ENCODE data around the gene ADAMTS3. TPM values are rescaled to one million over a fixed set of nuclear protein-coding genes. Genes with fewer than 3 reads are reported as not detected.

ADAMTS3 gene
- total and polyA plus RNA-seq, 9 of the 15 experiments (the other 6 are each of a cell fraction or from before 2014, with no cell fraction given): 4.0 to 18.0 (median 12.1) TPM

DNA sequence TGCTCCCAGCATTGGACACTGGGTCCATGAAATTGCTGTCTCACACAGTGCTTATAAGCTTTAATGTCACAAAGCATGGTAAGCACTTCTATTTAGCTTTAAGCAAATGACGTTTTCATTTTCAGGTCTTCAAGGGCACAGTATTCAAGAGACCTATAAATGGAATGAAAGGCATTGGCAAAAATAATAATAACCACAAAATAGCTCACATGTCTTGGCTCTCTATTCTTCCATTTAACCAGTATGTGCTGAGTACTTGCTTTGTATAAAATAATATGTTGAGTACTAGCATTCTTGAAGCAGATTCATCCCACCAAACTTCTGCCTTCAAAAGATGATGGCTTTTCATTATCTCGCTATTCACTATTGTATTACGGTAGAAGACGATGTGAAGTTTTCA lies 203.0 kb downstream of the ADAMTS3 start:
- Histone ChIP-seq H3K4me3 (no peak overlapping the region), H3K4me2 (ENCODE audit: insufficient read depth, low read length) (no peak overlapping the region), H3K27me3 (ENCODE audit: control insufficient read depth in 2 of 2, insufficient read depth in 2 of 2, low read length in 2 of 2) (no peaks in the 10 kb centered on the region), H4K20me1 (replicated peaks; ENCODE audit: control insufficient read depth, insufficient read depth, low read length) (no peaks in the 10 kb centered on the region), H3K79me2 (ENCODE audit: control insufficient read depth, insufficient read depth, low read length) (no peaks in the 10 kb centered on the region), H3K27ac (ENCODE audit: extremely low read depth, low read depth, low read length) (no peak overlapping the region), H3K9me1 (ENCODE audit: control insufficient read depth, insufficient read depth, low read length) (no peaks in the 10 kb centered on the region), H3K36me3 (ENCODE audit: control insufficient read depth, insufficient read depth, low read length) (no peaks in the 10 kb centered on the region), H3K9me3 (replicated peaks; ENCODE audit: control insufficient read depth, insufficient read depth, low read depth, low read length) (no peaks in the 10 kb centered on the region), H3K9ac (ENCODE audit: insufficient read depth in 1 of 2, low read depth in 2 of 2, low read length in 2 of 2) (no peak overlapping the region), H3K4me1 (replicated peaks in 1 of 2; ENCODE audit: control insufficient read depth in 2 of 2, insufficient read depth in 2 of 2, low read length in 2 of 2) (no peaks in the 10 kb centered on the region), H2AFZ (ENCODE audit: low read depth, low read length) (no peak overlapping the region)
- TF ChIP-seq JUNB (CRISPR knock-in tag; conservative IDR thresholded peaks at IDR 0.05) (no peak), NEUROD1 (IDR thresholded peaks at IDR 0.05; ENCODE audit: borderline replicate concordance, low read depth, low read length, partially characterized antibody) (no peak), ZFP30 (CRISPR knock-in tag; IDR thresholded peaks at IDR 0.05; ENCODE audit: borderline replicate concordance) (no peak), EP300 (IDR thresholded peaks at IDR 0.05; ENCODE audit: low read length) (no peak), ETV1 (tag; conservative IDR thresholded peaks at IDR 0.05; ENCODE audit: low read depth) (no peak), FOXA3 (CRISPR knock-in tag; conservative IDR thresholded peaks at IDR 0.05 in 1 of 2, IDR thresholded peaks at IDR 0.05 in 1 of 2) (no peak), MCM5 (IDR thresholded peaks at IDR 0.05; ENCODE audit: low read depth) (no peak), HNRNPH1 (optimal IDR thresholded peaks at IDR 0.05; ENCODE audit: low read depth, low read length) (no peak), BRCA1 (IDR thresholded peaks at IDR 0.05) (no peak), BRCA1 (CRISPR knock-in tag; IDR thresholded peaks at IDR 0.05) (no peak), TBP (optimal IDR thresholded peaks at IDR 0.05; ENCODE audit: low read depth, low read length) (no peak), MTA3 (IDR thresholded peaks at IDR 0.05; ENCODE audit: borderline replicate concordance) (no peak), SMAD2 (IDR thresholded peaks at IDR 0.05; ENCODE audit: low read depth, low read length) (no peak)
- TF ChIP-seq, protein P1, sequence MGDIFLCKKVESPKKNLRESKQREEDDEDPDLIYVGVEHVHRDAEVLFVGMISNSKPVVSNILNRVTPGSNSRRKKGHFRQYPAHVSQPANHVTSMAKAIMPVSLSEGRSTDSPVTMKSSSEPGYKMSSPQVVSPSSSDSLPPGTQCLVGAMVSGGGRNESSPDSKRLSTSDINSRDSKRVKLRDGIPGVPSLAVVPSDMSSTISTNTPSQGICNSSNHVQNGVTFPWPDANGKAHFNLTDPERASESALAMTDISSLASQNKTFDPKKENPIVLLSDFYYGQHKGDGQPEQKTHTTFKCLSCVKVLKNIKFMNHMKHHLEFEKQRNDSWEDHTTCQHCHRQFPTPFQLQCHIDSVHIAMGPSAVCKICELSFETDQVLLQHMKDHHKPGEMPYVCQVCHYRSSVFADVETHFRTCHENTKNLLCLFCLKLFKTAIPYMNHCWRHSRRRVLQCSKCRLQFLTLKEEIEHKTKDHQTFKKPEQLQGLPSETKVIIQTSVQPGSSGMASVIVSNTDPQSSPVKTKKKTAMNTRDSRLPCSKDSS (IDR thresholded peaks at IDR 0.05; ENCODE audit: low read depth, partially characterized antibody): no peak
- TF ChIP-seq, protein P2, sequence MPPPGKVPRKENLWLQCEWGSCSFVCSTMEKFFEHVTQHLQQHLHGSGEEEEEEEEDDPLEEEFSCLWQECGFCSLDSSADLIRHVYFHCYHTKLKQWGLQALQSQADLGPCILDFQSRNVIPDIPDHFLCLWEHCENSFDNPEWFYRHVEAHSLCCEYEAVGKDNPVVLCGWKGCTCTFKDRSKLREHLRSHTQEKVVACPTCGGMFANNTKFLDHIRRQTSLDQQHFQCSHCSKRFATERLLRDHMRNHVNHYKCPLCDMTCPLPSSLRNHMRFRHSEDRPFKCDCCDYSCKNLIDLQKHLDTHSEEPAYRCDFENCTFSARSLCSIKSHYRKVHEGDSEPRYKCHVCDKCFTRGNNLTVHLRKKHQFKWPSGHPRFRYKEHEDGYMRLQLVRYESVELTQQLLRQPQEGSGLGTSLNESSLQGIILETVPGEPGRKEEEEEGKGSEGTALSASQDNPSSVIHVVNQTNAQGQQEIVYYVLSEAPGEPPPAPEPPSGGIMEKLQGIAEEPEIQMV (tag; conservative IDR thresholded peaks at IDR 0.05; ENCODE audit: low read depth): no peak
- TF ChIP-seq, protein P3, sequence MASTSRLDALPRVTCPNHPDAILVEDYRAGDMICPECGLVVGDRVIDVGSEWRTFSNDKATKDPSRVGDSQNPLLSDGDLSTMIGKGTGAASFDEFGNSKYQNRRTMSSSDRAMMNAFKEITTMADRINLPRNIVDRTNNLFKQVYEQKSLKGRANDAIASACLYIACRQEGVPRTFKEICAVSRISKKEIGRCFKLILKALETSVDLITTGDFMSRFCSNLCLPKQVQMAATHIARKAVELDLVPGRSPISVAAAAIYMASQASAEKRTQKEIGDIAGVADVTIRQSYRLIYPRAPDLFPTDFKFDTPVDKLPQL (IDR thresholded peaks at IDR 0.05; ENCODE audit: extremely low read depth, insufficient read length): no peak
- peak; percentile 26 for FAIRE-seq
- ChIA-PET POLR2A (no interaction called here), CTCF (ENCODE audit: low intra/inter-chr PET ratio) (no interaction called here)
- intact Hi-C loops (cut with micrococcal nuclease): no loop called here
- no TSS peak for BruUV-seq (replicated peaks)
- 88% methylated on average over 4 of the region's 4 CpGs for WGBS (ENCODE audit: insufficient coverage, low coverage, missing lambda C conversion rate)
- no peak for DNase-seq (ENCODE audit: extremely low read depth in 1 of 4, low spot score in 3 of 4)
- no peak for ATAC-seq
- in situ Hi-C loops (cut with MboI): no loop called here

Measured in K562 (cell line).